ENCODE measurements around the gene RENBP.
A peak's percentile ranks its signal among the peaks of the same experiment; 100 is the strongest.

Gene RENBP

GRCh38 chrX:153968255-153968654, 23.8 kb upstream of the RENBP start:
- H3K4me3 ChIP-seq (ENCODE audit: low read depth, low read length), result peak overlapping the region; percentile 83
- no peak for TF ChIP-seq CTCF (IDR thresholded peaks at IDR 0.05; ENCODE audit: insufficient read depth, low read length, missing control alignments)
- DNase-seq (ENCODE audit: low read depth, low spot score), result no peak
- ChIA-PET CTCF (interaction anchor here (2.5 to 9.0 kb wide), 2 partner anchors 17 to 205 kb away, joined by 9 to 99 read pairs; partner anchors contain the start of gene PLXNB3), POLR2A (interaction anchor here (0.8 to 0.9 kb wide), 2 partner anchors 22 to 403 kb away, joined by 3 read pairs; no protein-coding TSS in a partner anchor)

GRCh38 chrX:153967536-153968224, 23.2 kb upstream of the RENBP start:
- POLR2A ChIA-PET, result interaction anchor here (0.8 to 0.9 kb wide), 2 partner anchors 21 to 404 kb away, joined by 3 read pairs; no protein-coding TSS in a partner anchor
- CTCF ChIA-PET, result interaction anchor here (0.8 to 9.0 kb wide), 5 partner anchors 17 to 212 kb away, joined by 3 to 99 read pairs (median 7); partner anchors contain the start of gene PLXNB3
- no peak for TF ChIP-seq CTCF (IDR thresholded peaks at IDR 0.05; ENCODE audit: insufficient read depth, low read length, missing control alignments)
- no peak for DNase-seq (ENCODE audit: low read depth, low spot score)
- peak overlapping the region; percentile 3; the same call in 1 of the 2 replicates for H3K4me3 ChIP-seq (ENCODE audit: low read depth, low read length)

- no peak for DNase-seq (ENCODE audit: low read depth, low spot score)
- no peak for TF ChIP-seq CTCF (IDR thresholded peaks at IDR 0.05; ENCODE audit: insufficient read depth, low read length, missing control alignments)
- CTCF ChIA-PET, result interaction anchor here (0.8 to 9.0 kb wide), 5 partner anchors 16 to 212 kb away, joined by 3 to 99 read pairs (median 3); no protein-coding TSS in a partner anchor
- no peak overlapping the region for H3K4me3 ChIP-seq (ENCODE audit: low read depth, low read length)
- POLR2A ChIA-PET, result interaction anchor here (1.1 kb wide), 1 partner anchor 16 kb away, joined by 4 read pairs; no protein-coding TSS in a partner anchor
Observed at GRCh38 chrX:153966841-153967535, 22.5 kb upstream of the RENBP start.

GRCh38 chrX:153966283-153966688, 21.8 kb upstream of the RENBP start:
- no peak for TF ChIP-seq CTCF (IDR thresholded peaks at IDR 0.05; ENCODE audit: insufficient read depth, low read length, missing control alignments)
- H3K4me3 ChIP-seq (ENCODE audit: low read depth, low read length), result no peak overlapping the region
- CTCF ChIA-PET, result interaction anchor here (1.5 to 9.0 kb wide), 3 partner anchors 15 to 21 kb away, joined by 3 to 99 read pairs (median 7); no protein-coding TSS in a partner anchor
- POLR2A ChIA-PET, result interaction anchor here (1.1 kb wide), 1 partner anchor 15 kb away, joined by 4 read pairs; no protein-coding TSS in a partner anchor
- DNase-seq (ENCODE audit: low read depth, low spot score), result no peak

- TF ChIP-seq CTCF (IDR thresholded peaks at IDR 0.05; ENCODE audit: insufficient read depth, low read length, missing control alignments), result no peak
- no peak overlapping the region for H3K4me3 ChIP-seq (ENCODE audit: low read depth, low read length)
- CTCF ChIA-PET, result interaction anchor here (1.5 to 9.0 kb wide), 2 partner anchors 14 to 20 kb away, joined by 3 to 99 read pairs; no protein-coding TSS in a partner anchor
- no peak for DNase-seq (ENCODE audit: low read depth, low spot score)
- POLR2A ChIA-PET, result no interaction called here
Observed at GRCh38 chrX:153965406-153965805, 21.0 kb upstream of the RENBP start.

- no peak for TF ChIP-seq CTCF (IDR thresholded peaks at IDR 0.05; ENCODE audit: insufficient read depth, low read length, missing control alignments)
- DNase-seq (ENCODE audit: low read depth, low spot score), result no peak
- CTCF ChIA-PET, result interaction anchor here (0.9 to 9.0 kb wide), 2 partner anchors 13 to 17 kb away, joined by 4 to 99 read pairs; no protein-coding TSS in a partner anchor
- POLR2A ChIA-PET, result no interaction called here
- no peak overlapping the region for H3K4me3 ChIP-seq (ENCODE audit: low read depth, low read length)
Observed at GRCh38 chrX:153964105-153964504, 19.7 kb upstream of the RENBP start.

Measured in AG04449 (cell line).